CD4-positive, alpha-beta memory T cell (primary cell): ENCODE data around the gene USP34. TPM values are rescaled to one million over a fixed set of nuclear protein-coding genes. Genes with fewer than 3 reads are reported as not detected.
A peak's percentile ranks its signal among the peaks of the same experiment; 100 is the strongest.

Source experiments
- CTCF ChIA-PET: fragments of 350-600 bp; sonication (Branson Sonifier 250); formaldehyde crosslinking; loops from one replicate; lab custom pipeline; 2021; ENCODE audit warnings: inconsistent platforms; ENCODE audit not compliant: partially characterized antibody; lab: Charles Lee
- POLR2A ChIA-PET: fragments of 350-600 bp; sonication (Branson Sonifier 250); formaldehyde crosslinking; loops from one replicate; lab custom pipeline; 2021; ENCODE audit not compliant: partially characterized antibody; lab: Charles Lee
- DNase-seq, 5 donors: peaks; one replicate each; pipeline versions ENCODE4 v3.0.0 to v3.0.0-alpha.2; 2020 to 2022; ENCODE audit warnings: mixed read lengths in 1 of 5
- H3K27ac ChIP-seq: one replicate; pipeline ENCODE4 v1.7.0; 2013; ENCODE audit warnings: low read depth, low read length
- H3K27me3 ChIP-seq: 2 replicates; pipeline ENCODE4 v1.7.0; 2013; ENCODE audit warnings: mild to moderate bottlenecking, low read length, moderate library complexity; ENCODE audit not compliant: insufficient read depth
- H3K36me3 ChIP-seq: 2 replicates; pipeline ENCODE4 v1.7.0; 2013; ENCODE audit warnings: mild to moderate bottlenecking, low read length, moderate library complexity; ENCODE audit not compliant: insufficient read depth
- H3K4me1 ChIP-seq: 2 replicates; pipeline ENCODE4 v1.7.0; 2013; ENCODE audit warnings: mild to moderate bottlenecking, low read length, moderate library complexity; ENCODE audit not compliant: insufficient read depth
- H3K4me3 ChIP-seq, 2 donors: one replicate each; pipeline ENCODE4 v1.7.0; 2013; ENCODE audit warnings: low read length in 2 of 2, mild to moderate bottlenecking in 1 of 2
- H3K9me3 ChIP-seq, 2 donors: one replicate each; pipeline ENCODE4 v1.7.0; 2013; ENCODE audit warnings: low read length in 2 of 2, control low read depth in 1 of 2; ENCODE audit not compliant: control insufficient read depth in 1 of 2
- H3K27ac Mint-ChIP-seq, 7 donors: one replicate each; pipeline ENCODE4 v1.8.0; 2020 to 2021; ENCODE audit warnings: mixed read lengths in 7 of 7, mild to moderate bottlenecking in 6 of 7, inconsistent platforms in 3 of 7, moderate library complexity in 3 of 7
- H3K27me3 Mint-ChIP-seq, 2 donors: one replicate each; pipeline ENCODE4 v1.8.0; 2020 to 2021; ENCODE audit warnings: mixed read lengths in 2 of 2
- H3K36me3 Mint-ChIP-seq, 2 donors: one replicate each; pipeline ENCODE4 v1.8.0; 2020 to 2021; ENCODE audit warnings: mixed read lengths in 2 of 2, inconsistent platforms in 1 of 2, mild to moderate bottlenecking in 1 of 2
- H3K4me1 Mint-ChIP-seq, 4 donors: one replicate each; pipeline ENCODE4 v1.8.0; 2020 to 2021; ENCODE audit warnings: mixed read lengths in 4 of 4, mild to moderate bottlenecking in 1 of 4
- H3K4me3 Mint-ChIP-seq, 8 donors: one replicate each; pipeline ENCODE4 v1.8.0; 2020 to 2021; ENCODE audit warnings: mixed read lengths in 8 of 8, mild to moderate bottlenecking in 7 of 8, moderate library complexity in 6 of 8, inconsistent platforms in 3 of 8
- H3K9me3 Mint-ChIP-seq, 8 donors: one replicate each; pipeline ENCODE4 v1.8.0; 2020 to 2021; ENCODE audit warnings: mixed read lengths in 8 of 8, mild to moderate bottlenecking in 5 of 8, inconsistent platforms in 3 of 8, moderate library complexity in 1 of 8
- intact Hi-C: fragments of 100-400 bp; cut with micrococcal nuclease; formaldehyde crosslinking; loops from one replicate; pipeline ENCODE4 v1.15.1; 2023
- polyA plus RNA-seq, 2 donors: library from polyadenylated mRNA; unstranded; fragments of 300-500 nt; fragmentation: Illumina TruSeq; gene quantifications; one replicate each; pipeline ENCODE4 v1.2.3, GENCODE V29; 2021
- total RNA-seq, 2 experiments: library from RNA; stranded (reverse); gene quantifications; one replicate each; pipeline ENCODE4 v1.2.3, GENCODE V29; 2021

The USP34 gene
- total and polyA plus RNA-seq, 4 experiments from 2014 or later, result 7.9 to 164 (median 94.9) TPM

DNA sequence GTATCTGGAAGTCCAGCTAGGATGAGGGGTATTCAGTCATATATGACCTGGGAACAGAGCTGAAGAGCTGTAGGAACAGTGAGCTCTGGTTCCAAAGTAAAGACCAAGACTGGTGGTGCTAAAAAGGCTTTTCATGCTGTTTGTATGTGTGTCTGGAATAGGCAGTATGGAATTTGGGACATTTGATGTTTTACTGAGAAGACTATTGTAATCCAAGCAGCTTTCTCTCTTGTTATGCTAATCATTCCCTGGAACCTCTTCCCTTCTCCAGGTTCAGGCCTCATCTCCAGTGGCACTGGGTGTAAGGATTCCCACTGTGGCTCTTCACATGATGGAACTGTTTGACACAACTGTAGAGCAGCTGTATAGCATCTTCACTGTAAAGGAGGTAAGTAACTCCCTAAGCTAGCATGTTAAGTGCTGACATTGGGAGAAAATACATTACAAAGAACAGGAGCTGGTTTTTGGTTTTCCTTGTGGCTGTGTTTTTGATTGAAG is 285.6 kb downstream of the USP34 start:
- ChIA-PET POLR2A (interaction anchor here (1.6 to 2.0 kb wide), 2 partner anchors 8 to 23 kb away, joined by 3 to 8 read pairs; partner anchors contain the start of gene C2orf74), CTCF (no interaction called here)
- intact Hi-C loops, result no loop called here
- no peak for DNase-seq
- Mint-ChIP-seq H3K27ac (peak overlapping the region; percentile 8 to 86 (median 46)), H3K27me3 (no peaks in the 10 kb centered on the region), H3K4me3 (no peak overlapping the region), H3K36me3 (peaks cover 74 to 89% of the 10 kb centered on the region in 2 donors), H3K4me1 (peaks cover 27 to 47% (median 34%) of the 10 kb centered on the region in 4 donors), H3K9me3 (no peaks in the 10 kb centered on the region)
- H3K4me1 ChIP-seq, result peaks cover 34% of the 10 kb centered on the region
- no peaks in the 10 kb centered on the region for H3K9me3 ChIP-seq
- no peak overlapping the region for H3K4me3 ChIP-seq
- H3K36me3 ChIP-seq, result peaks cover 84% of the 10 kb centered on the region
- H3K27ac ChIP-seq, result no peak overlapping the region
- H3K27me3 ChIP-seq, result no peaks in the 10 kb centered on the region

DNA sequence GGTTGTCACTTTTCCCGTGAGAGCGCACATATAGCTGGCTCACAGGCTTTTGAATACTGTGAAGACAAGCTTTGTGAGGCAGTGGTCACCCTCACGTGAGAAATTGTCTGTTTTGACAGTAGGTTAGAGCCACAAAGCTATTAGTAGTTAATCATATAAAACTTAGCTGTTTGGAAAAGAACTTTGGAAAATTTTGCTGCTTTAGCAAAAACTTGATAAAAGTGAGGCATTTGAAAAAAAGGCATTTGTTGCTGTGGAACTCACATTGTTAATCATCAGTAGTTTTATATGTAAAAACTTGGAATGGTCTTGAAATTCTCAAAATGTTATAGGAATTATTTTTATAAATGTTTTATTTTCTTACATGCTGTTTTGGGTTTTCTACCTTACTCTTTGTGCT is 286.6 kb downstream of the USP34 start:
- no peak for DNase-seq
- H3K27ac Mint-ChIP-seq, result peak overlapping the region in 4 of 7 donors; percentile 7 to 86 (median 21)
- intact Hi-C loops, result no loop called here
- peaks cover 44% of the 10 kb centered on the region for H3K4me1 ChIP-seq
- no peaks in the 10 kb centered on the region for H3K9me3 Mint-ChIP-seq
- no peak overlapping the region for H3K4me3 ChIP-seq
- H3K4me1 Mint-ChIP-seq, result peaks cover 36 to 58% (median 44%) of the 10 kb centered on the region in 4 donors
- no peak overlapping the region for H3K27ac ChIP-seq
- POLR2A ChIA-PET, result interaction anchor here (2.0 kb wide), 1 partner anchor 7 kb away, joined by 8 read pairs; no protein-coding TSS in a partner anchor
- H3K36me3 ChIP-seq, result peaks cover 78% of the 10 kb centered on the region
- CTCF ChIA-PET, result no interaction called here
- no peak overlapping the region for H3K4me3 Mint-ChIP-seq
- H3K27me3 Mint-ChIP-seq, result no peaks in the 10 kb centered on the region
- H3K9me3 ChIP-seq, result no peaks in the 10 kb centered on the region
- peaks cover 80 to 89% of the 10 kb centered on the region in 2 donors for H3K36me3 Mint-ChIP-seq
- H3K27me3 ChIP-seq, result no peaks in the 10 kb centered on the region

DNA sequence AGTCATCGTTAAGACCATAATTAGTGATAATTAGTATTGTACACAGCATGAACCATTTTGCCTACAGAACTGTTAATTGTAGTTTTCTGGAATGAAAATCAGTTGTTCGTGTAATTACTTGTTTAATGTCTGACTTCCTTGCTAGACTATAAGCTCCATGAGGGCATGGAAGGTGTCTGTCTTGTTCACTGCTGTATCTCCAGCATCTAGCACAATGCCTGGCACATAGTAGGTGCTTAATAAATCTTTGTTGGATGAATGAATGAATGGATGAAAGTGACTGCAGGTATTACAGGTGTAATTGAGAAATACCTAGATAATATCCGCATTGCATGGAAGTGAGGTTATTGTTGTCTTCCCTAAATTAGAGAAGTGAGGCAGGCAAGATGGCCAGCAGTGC is 287.1 kb downstream of the USP34 start:
- no peaks in the 10 kb centered on the region for H3K27me3 ChIP-seq
- H3K36me3 ChIP-seq, result peaks cover 74% of the 10 kb centered on the region
- no peaks in the 10 kb centered on the region for H3K27me3 Mint-ChIP-seq
- H3K4me3 ChIP-seq, result no peak overlapping the region
- peaks cover 39 to 62% (median 48%) of the 10 kb centered on the region in 4 donors for H3K4me1 Mint-ChIP-seq
- ChIA-PET CTCF (no interaction called here), POLR2A (no interaction called here)
- no peak for DNase-seq
- peaks cover 48% of the 10 kb centered on the region for H3K4me1 ChIP-seq
- intact Hi-C loops, result no loop called here
- H3K36me3 Mint-ChIP-seq, result peaks cover 80 to 91% of the 10 kb centered on the region in 2 donors
- H3K27ac ChIP-seq, result no peak overlapping the region
- no peak overlapping the region for H3K4me3 Mint-ChIP-seq
- peak overlapping the region in 5 of 7 donors; percentile 7 to 30 (median 18) for H3K27ac Mint-ChIP-seq
- H3K9me3 Mint-ChIP-seq, result no peaks in the 10 kb centered on the region
- H3K9me3 ChIP-seq, result no peaks in the 10 kb centered on the region

DNA sequence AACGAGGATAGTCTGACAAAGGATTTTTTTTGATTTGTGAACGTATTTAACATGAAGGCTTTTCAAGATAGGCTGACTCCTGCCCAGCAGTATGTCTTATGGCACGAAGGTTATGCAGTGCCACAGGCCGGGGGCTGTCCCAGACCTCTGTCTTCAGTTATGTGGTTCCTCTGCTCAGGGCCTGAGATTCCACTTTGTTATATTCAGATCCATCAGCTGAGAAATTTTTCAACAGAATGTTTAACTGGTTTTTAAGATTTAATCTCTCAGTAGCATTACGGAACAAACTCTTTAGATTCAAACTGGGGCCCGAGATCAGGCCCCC is 288.9 kb downstream of the USP34 start:
- no peaks in the 10 kb centered on the region for H3K27me3 ChIP-seq
- H3K27ac Mint-ChIP-seq, result peak overlapping the region in 6 of 7 donors; percentile 67 to 89 (median 82)
- H3K4me1 ChIP-seq, result peaks cover 57% of the 10 kb centered on the region
- ChIA-PET CTCF (no interaction called here), POLR2A (no interaction called here)
- intact Hi-C loops, result no loop called here
- peaks cover 58% of the 10 kb centered on the region for H3K36me3 ChIP-seq
- no peaks in the 10 kb centered on the region for H3K9me3 Mint-ChIP-seq
- H3K4me3 Mint-ChIP-seq, result peak overlapping the region in 1 of 8 donors; percentile 4
- no peak overlapping the region for H3K27ac ChIP-seq
- DNase-seq, result no peak
- no peaks in the 10 kb centered on the region for H3K9me3 ChIP-seq
- no peaks in the 10 kb centered on the region for H3K27me3 Mint-ChIP-seq
- peaks cover 62 to 80% of the 10 kb centered on the region in 2 donors for H3K36me3 Mint-ChIP-seq
- no peak overlapping the region for H3K4me3 ChIP-seq
- H3K4me1 Mint-ChIP-seq, result peaks cover 46 to 74% (median 55%) of the 10 kb centered on the region in 4 donors

DNA sequence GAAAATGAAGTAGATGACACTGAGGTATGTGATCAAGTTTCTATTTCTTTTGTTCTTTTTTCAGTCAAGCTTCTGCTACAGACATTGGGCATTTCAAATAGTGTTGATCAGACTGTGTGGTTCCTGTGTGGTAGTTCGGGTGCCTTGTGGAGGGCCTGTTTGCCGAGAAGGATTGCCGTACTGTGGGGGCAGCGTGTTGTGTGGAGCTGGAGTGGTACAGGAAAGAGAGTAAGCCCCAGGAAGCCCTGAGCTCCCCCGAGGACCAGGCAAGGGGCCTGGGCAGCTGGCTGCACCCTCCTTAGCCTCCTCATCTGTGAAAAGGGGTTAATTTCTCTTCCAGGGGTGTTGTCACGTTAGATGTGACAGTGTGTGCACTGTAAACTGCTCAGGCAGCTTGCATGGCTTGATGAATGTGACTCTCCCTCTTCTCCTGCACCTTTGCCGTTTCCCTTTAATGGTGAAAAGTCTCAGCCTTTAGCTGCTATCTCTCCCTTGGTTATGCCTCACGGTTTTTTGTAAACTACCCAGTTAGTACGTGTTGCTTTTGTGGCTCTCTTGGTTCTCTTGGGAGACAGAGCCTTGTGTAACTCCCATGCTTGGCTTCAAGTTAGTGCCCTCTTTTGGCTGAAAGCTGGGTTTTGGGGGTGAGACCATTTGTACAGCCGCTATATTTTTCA is 289.4 kb downstream of the USP34 start:
- no peaks in the 10 kb centered on the region for H3K9me3 Mint-ChIP-seq
- DNase-seq, result no peak
- ChIA-PET CTCF (no interaction called here), POLR2A (no interaction called here)
- Histone ChIP-seq H3K36me3 (peaks cover 54% of the 10 kb centered on the region), H3K27ac (no peak overlapping the region), H3K4me1 (peaks cover 57% of the 10 kb centered on the region), H3K9me3 (no peaks in the 10 kb centered on the region), H3K4me3 (no peak overlapping the region), H3K27me3 (no peaks in the 10 kb centered on the region)
- intact Hi-C loops, result no loop called here
- H3K27me3 Mint-ChIP-seq, result no peaks in the 10 kb centered on the region
- H3K36me3 Mint-ChIP-seq, result peaks cover 58 to 80% of the 10 kb centered on the region in 2 donors
- H3K27ac Mint-ChIP-seq, result peak overlapping the region; percentile 60 to 89 (median 85)
- peaks cover 48 to 79% (median 58%) of the 10 kb centered on the region in 4 donors for H3K4me1 Mint-ChIP-seq
- H3K4me3 Mint-ChIP-seq, result peak overlapping the region in 6 of 8 donors; percentile 17 to 68 (median 38)

DNA sequence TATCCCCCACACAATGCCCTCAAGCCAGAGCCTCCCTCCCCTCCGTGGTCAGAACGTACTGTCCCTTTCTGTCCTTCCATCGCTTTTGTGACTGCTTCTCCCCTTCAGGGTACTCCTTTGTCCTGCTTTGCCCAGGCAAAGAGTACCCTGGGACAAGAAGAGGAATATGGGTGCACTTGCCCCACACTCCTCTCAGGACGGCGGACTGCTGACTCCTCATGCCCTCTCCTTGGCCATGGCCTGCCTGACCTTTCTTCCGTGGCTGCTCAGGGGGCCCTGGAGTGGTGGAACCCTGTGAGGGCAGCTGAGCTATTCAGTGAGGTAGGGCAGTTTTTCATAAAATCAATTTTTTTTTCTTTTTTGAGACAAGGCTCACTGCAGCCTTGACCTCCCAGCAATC is 290.2 kb downstream of the USP34 start:
- Mint-ChIP-seq H3K4me3 (peak overlapping the region in 4 of 8 donors; percentile 24 to 95 (median 58)), H3K36me3 (peaks cover 50 to 75% of the 10 kb centered on the region in 2 donors), H3K27ac (peak overlapping the region; percentile 57 to 96 (median 68)), H3K4me1 (peaks cover 54 to 85% (median 63%) of the 10 kb centered on the region in 4 donors), H3K27me3 (no peaks in the 10 kb centered on the region), H3K9me3 (no peaks in the 10 kb centered on the region)
- Histone ChIP-seq H3K27ac (peak overlapping the region; percentile 7), H3K4me3 (no peak overlapping the region), H3K4me1 (peaks cover 62% of the 10 kb centered on the region), H3K36me3 (peaks cover 46% of the 10 kb centered on the region), H3K27me3 (no peaks in the 10 kb centered on the region), H3K9me3 (no peaks in the 10 kb centered on the region)
- ChIA-PET CTCF (no interaction called here), POLR2A (no interaction called here)
- no peak for DNase-seq
- intact Hi-C loops, result no loop called here
